HEK293 (cell line): ENCODE data around the gene KRT9.

Experiments used
- BCL11A ChIP-seq: fragments of 450-650 bp; formaldehyde crosslinking; IDR thresholded peaks from 2 replicates; pipeline ENCODE4 v1.5.1; 2016; ENCODE audit warnings: low read depth, missing biosample characterization, missing genetic modification characterization
- CTCF ChIP-seq: fragments of 450-650 bp; formaldehyde crosslinking; IDR thresholded peaks from 2 replicates; pipeline ENCODE4 v1.5.1; 2016; ENCODE audit warnings: missing biosample characterization, missing genetic modification characterization
- REST ChIP-seq: fragments of 450-650 bp; formaldehyde crosslinking; IDR thresholded peaks from 2 replicates; pipeline ENCODE4 v1.5.1; 2016; ENCODE audit warnings: missing biosample characterization, missing genetic modification characterization
- ZNF274 ChIP-seq, 2 experiments: fragments of 200-500 bp in 1 of 2; fragments of 450-650 bp in 1 of 2; sonication (Bioruptor generic) in 1 of 2; formaldehyde crosslinking in 1 of 2; IDR thresholded peaks; 2 replicates each; pipeline versions ENCODE4 v1.5.1 to v1.6.1; 2014 to 2016; ENCODE audit warnings: borderline replicate concordance in 1 of 2, inconsistent platforms in 1 of 2, low read length in 1 of 2, missing biosample characterization in 1 of 2, missing genetic modification characterization in 1 of 2
- ZNF549 ChIP-seq: fragments of 450-650 bp; IDR thresholded peaks from 2 replicates; pipeline ENCODE4 v1.5.1; 2018; ENCODE audit warnings: missing biosample characterization, missing genetic modification characterization, mild to moderate bottlenecking, inconsistent platforms, moderate library complexity
- ZNF658 ChIP-seq: fragments of 450-650 bp; formaldehyde crosslinking; IDR thresholded peaks from 2 replicates; pipeline ENCODE4; 2016; ENCODE audit warnings: missing biosample characterization, missing genetic modification characterization
- ZSCAN4 ChIP-seq: fragments of 450-650 bp; formaldehyde crosslinking; IDR thresholded peaks from 2 replicates; pipeline ENCODE4 v1.5.1; 2017; ENCODE audit warnings: missing biosample characterization, missing genetic modification characterization

GRCh38 chr17:41542357-41542756 is 29.5 kb downstream of the KRT9 start:
- TF ChIP-seq REST (tag by site-specific recombination) (no peak), CTCF (no peak), BCL11A (tag by site-specific recombination) (no peak), ZNF274 (IDR thresholded peaks at IDR 0.05; ENCODE audit: low read length) (no peak), ZNF274 (tag by site-specific recombination; IDR thresholded peaks at IDR 0.05; ENCODE audit: borderline replicate concordance) (no peak), ZSCAN4 (no peak), ZNF658 (tag by site-specific recombination) (no peak), ZNF549 (no peak)
